ENCODE measurements around the gene NUBP1.

Gene NUBP1

DNA sequence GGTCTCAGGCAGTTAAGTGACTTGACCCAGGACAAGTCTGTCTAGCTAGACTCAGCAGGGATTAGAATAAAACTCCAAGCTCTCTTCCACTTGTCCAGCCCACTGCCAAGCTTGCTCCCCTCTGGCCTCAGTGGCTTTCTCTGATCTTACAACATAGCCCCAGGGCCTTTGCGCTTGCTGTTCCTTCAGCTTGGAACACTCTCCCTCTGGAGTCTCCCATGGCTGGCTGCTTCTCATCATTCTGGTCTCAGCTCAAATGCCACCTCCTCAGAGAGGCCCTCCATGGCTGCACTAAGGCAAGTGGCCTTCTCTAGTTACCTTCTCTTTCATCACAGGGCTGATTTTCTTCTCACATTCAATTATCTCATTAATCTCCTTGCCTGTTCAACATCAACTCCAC, 73.9 kb downstream of the NUBP1 start:
- Histone ChIP-seq H3K4me3 (ENCODE audit: low read depth, low read length) (no peak overlapping the region), H3K9me3 (no peaks in the 10 kb centered on the region), H3K4me1 (no peaks in the 10 kb centered on the region), H3K36me3 (no peaks in the 10 kb centered on the region), H3K27me3 (no peaks in the 10 kb centered on the region)
- TF ChIP-seq, protein P1, sequence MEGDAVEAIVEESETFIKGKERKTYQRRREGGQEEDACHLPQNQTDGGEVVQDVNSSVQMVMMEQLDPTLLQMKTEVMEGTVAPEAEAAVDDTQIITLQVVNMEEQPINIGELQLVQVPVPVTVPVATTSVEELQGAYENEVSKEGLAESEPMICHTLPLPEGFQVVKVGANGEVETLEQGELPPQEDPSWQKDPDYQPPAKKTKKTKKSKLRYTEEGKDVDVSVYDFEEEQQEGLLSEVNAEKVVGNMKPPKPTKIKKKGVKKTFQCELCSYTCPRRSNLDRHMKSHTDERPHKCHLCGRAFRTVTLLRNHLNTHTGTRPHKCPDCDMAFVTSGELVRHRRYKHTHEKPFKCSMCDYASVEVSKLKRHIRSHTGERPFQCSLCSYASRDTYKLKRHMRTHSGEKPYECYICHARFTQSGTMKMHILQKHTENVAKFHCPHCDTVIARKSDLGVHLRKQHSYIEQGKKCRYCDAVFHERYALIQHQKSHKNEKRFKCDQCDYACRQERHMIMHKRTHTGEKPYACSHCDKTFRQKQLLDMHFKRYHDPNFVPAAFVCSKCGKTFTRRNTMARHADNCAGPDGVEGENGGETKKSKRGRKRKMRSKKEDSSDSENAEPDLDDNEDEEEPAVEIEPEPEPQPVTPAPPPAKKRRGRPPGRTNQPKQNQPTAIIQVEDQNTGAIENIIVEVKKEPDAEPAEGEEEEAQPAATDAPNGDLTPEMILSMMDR (IDR thresholded peaks at IDR 0.05; ENCODE audit: low read depth, low read length), result no peak
- no peak for DNase-seq

- DNase-seq, result peak; percentile 21
- H3K4me3 ChIP-seq (ENCODE audit: low read depth, low read length), result peak within 1 kb of the TSS; percentile 44
- H3K4me1 ChIP-seq, result no peaks in the 10 kb centered on the region
Observed at GRCh38 chr16:10817963-10818941, 74.6 kb downstream of the NUBP1 start, which contains the start of gene TVP23A. Gene TVP23A (minus strand): TSS chr16:10818794. CDS start chr16:10818493, 301 bp downstream.

More at GRCh38 chr16:10817963-10818941, 74.6 kb downstream of the NUBP1 start, which contains the start of gene TVP23A:
- Histone ChIP-seq H3K36me3 (no peaks in the 10 kb centered on the region), H3K27me3 (no peaks in the 10 kb centered on the region), H3K9me3 (no peaks in the 10 kb centered on the region)
- TF ChIP-seq, protein P1 (IDR thresholded peaks at IDR 0.05; ENCODE audit: low read depth, low read length), result no peak

Data from BE2C (cell line).